ENCODE results near the gene ZNF486.
"Not testable (repeated sequence)": the region's sequence is repeated elsewhere in the genome, so short reads cannot be mapped to it uniquely, and the experiment has no call there.

Gene ZNF486

GRCh38 chr19:20167020-20167644 is at the start of gene ZNF486:
Gene ZNF486, plus strand, starts transcription at chr19:20167214. Its CDS starts 117 bp downstream, at chr19:20167331.
- H3K4me3 ChIP-seq (ENCODE audit: control insufficient read depth, low read depth, low read length): peak within 1 kb of the TSS; percentile 74
- peak; percentile 96 for DNase-seq (ENCODE audit: low read depth)
- TF ChIP-seq, protein P1, sequence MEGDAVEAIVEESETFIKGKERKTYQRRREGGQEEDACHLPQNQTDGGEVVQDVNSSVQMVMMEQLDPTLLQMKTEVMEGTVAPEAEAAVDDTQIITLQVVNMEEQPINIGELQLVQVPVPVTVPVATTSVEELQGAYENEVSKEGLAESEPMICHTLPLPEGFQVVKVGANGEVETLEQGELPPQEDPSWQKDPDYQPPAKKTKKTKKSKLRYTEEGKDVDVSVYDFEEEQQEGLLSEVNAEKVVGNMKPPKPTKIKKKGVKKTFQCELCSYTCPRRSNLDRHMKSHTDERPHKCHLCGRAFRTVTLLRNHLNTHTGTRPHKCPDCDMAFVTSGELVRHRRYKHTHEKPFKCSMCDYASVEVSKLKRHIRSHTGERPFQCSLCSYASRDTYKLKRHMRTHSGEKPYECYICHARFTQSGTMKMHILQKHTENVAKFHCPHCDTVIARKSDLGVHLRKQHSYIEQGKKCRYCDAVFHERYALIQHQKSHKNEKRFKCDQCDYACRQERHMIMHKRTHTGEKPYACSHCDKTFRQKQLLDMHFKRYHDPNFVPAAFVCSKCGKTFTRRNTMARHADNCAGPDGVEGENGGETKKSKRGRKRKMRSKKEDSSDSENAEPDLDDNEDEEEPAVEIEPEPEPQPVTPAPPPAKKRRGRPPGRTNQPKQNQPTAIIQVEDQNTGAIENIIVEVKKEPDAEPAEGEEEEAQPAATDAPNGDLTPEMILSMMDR (conservative IDR thresholded peaks at IDR 0.05; ENCODE audit: control insufficient read depth, insufficient read depth, low read depth, low read length): no peak

DNA sequence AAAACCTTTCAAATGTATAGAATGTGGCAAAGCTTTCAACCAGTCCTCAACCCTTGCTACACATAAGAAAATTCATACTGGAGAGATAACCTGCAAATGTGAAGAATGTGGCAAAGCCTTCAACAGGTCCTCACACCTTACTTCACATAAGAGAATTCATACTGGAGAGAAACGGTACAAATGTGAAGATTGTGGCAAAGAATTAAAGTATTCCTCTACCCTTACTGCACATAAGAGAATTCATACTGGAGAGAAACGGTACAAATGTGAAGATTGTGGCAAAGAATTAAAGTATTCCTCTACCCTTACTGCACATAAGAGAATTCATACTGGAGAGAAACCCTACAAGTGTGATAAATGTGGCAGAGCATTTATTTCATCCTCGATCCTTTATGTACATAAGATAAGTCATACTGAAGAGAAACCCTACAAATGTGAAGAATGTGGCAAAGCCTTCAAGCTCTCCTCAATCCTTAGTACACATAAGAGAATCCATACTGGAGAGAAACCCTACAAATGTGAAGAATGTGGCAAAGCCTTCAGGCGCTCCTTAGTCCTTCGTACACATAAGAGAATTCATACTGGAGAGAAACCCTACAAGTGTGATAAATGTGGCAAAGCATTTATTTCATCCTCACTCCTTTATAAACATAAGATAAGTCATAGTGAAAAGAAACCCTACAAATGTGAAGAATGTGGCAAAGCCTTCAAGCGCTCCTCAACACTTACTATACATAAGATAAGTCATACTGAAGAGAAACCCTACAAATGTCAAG is 48.8 kb upstream of the ZNF486 start:
- not testable (repeated sequence) for DNase-seq (ENCODE audit: low read depth); H3K4me3 ChIP-seq (ENCODE audit: control insufficient read depth, low read depth, low read length)

DNA sequence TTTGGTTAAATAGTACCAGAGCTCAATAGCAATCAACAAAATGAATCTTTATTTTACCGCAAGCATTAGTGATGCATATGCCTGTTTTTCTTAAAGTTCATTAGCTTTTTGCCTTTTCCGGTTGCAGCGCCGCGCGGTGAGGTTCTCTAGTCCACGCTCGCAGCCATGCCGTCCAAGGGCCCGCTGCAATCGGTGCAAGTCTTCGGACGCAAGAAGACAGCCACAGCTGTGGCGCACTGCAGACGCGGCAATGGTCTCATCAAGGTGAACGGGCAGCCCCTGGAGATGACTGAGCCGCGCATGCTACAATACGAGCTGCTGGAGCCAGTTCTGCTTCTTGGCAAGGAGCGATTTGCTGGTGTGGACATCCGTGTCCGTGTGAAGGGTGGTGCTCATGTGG is 42.1 kb upstream of the ZNF486 start:
- TF ChIP-seq, protein P1 (conservative IDR thresholded peaks at IDR 0.05; ENCODE audit: control insufficient read depth, insufficient read depth, low read depth, low read length): no peak
- no peak overlapping the region for H3K4me3 ChIP-seq (ENCODE audit: control insufficient read depth, low read depth, low read length)
- no peak for DNase-seq (ENCODE audit: low read depth)

- DNase-seq (ENCODE audit: low read depth); H3K4me3 ChIP-seq (ENCODE audit: control insufficient read depth, low read depth, low read length): not testable (repeated sequence)
These were observed 34.1 kb upstream of the ZNF486 start for GRCh38 chr19:20132933-20133332.

- not testable (repeated sequence) for H3K4me3 ChIP-seq (ENCODE audit: control insufficient read depth, low read depth, low read length); DNase-seq (ENCODE audit: low read depth)
These were observed 29.3 kb upstream of the ZNF486 start for GRCh38 chr19:20137714-20138113.

- no peak for DNase-seq (ENCODE audit: low read depth)
- TF ChIP-seq, protein P1 (conservative IDR thresholded peaks at IDR 0.05; ENCODE audit: control insufficient read depth, insufficient read depth, low read depth, low read length): no peak
- no peak overlapping the region for H3K4me3 ChIP-seq (ENCODE audit: control insufficient read depth, low read depth, low read length)
These were observed 15.3 kb upstream of the ZNF486 start for GRCh38 chr19:20151617-20152145.

- not testable (repeated sequence) for H3K4me3 ChIP-seq (ENCODE audit: control insufficient read depth, low read depth, low read length); DNase-seq (ENCODE audit: low read depth)
These were observed 14.5 kb upstream of the ZNF486 start for GRCh38 chr19:20152506-20152905.

DNA sequence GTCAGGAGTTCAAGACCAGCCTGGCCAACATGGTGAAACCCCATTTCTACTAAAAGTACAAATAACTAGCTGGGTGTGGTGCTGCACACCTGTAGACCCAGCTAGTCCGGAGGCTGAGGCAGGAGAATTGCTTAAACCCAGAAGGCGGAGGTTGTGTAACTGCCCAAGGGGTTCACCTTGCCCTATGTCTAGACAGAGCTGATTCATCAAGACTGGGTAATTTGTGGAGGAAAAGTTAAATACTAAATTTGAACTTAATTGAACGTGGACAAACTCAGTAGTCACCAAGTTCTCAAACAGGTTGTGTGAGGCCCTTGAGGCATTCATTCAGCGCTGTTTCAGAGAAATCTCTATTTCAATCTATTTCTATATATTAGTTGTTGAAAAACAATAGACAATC is 13.7 kb upstream of the ZNF486 start:
- DNase-seq (ENCODE audit: low read depth): no peak
- TF ChIP-seq, protein P1 (conservative IDR thresholded peaks at IDR 0.05; ENCODE audit: control insufficient read depth, insufficient read depth, low read depth, low read length): no peak

DNA sequence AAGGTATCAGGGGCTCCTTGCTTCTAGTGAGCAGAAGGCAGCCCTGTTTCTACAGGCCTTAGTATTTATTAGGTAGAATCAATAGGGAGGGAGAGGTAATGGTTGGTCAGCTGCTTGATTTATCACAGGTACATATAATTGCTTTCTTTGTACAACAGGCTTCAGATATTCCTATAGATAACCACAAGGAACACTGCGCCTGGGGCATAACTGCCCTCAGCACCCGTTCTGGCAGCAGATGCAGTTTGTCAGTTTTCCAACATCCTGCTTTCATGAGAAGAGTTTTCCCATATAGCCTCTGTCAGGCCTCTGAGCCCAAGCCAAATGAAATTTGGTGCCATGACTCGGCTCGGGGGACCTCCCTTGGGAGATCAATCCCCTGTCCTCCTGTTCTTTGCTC is 12.4 kb upstream of the ZNF486 start:
- TF ChIP-seq, protein P1 (conservative IDR thresholded peaks at IDR 0.05; ENCODE audit: control insufficient read depth, insufficient read depth, low read depth, low read length): no peak

More for the DNA sequence above, 13.7 kb upstream of the ZNF486 start:
- H3K4me3 ChIP-seq (ENCODE audit: control insufficient read depth, low read depth, low read length): no peak overlapping the region

More for the DNA sequence above, 12.4 kb upstream of the ZNF486 start:
- H3K4me3 ChIP-seq (ENCODE audit: control insufficient read depth, low read depth, low read length): no peak overlapping the region
- no peak for DNase-seq (ENCODE audit: low read depth)

All from fibroblast of mammary gland (primary cell).